DND-41 (cell line): ENCODE results near the gene SLC6A11.

Source experiments
- ATAC-seq: fragments of 200-7000 bp; cut with Tn5 transposase; 3 replicates; pipeline ENCODE4 v1.9.1; 2021; ENCODE audit warnings: low read depth; ENCODE audit not compliant: insufficient read depth
- DNase-seq: peaks from one replicate; pipeline ENCODE4 v3.0.0-alpha.2; 2020
- H2AFZ ChIP-seq: 2 replicates; pipeline ENCODE4 v1.6.0; 2012; ENCODE audit warnings: low read depth, low read length
- H3K27ac ChIP-seq: 2 replicates; pipeline ENCODE4 v1.5.1; 2012; ENCODE audit warnings: low read length, inconsistent platforms
- H3K27me3 ChIP-seq: fragments of 200-600 bp; sonication (generic); 2 replicates; pipeline ENCODE4 v1.6.0; 2012; ENCODE audit warnings: low read length, mild to moderate bottlenecking, inconsistent platforms; ENCODE audit not compliant: insufficient read depth, poor library complexity
- H3K36me3 ChIP-seq: 2 replicates; pipeline ENCODE4 v1.5.1; 2012; ENCODE audit warnings: low read length, inconsistent platforms; ENCODE audit not compliant: insufficient read depth
- H3K4me1 ChIP-seq: 2 replicates; pipeline ENCODE4 v1.5.1; 2012; ENCODE audit warnings: mild to moderate bottlenecking, low read length; ENCODE audit not compliant: insufficient read depth
- H3K4me2 ChIP-seq: 2 replicates; pipeline ENCODE4 v1.6.0; 2012; ENCODE audit warnings: mild to moderate bottlenecking, moderate library complexity, low read length, inconsistent platforms; ENCODE audit not compliant: insufficient read depth
- H3K4me3 ChIP-seq, 2 experiments: fragments of 200-600 bp in 1 of 2; shearing (Covaris generic) in 1 of 2; 2 replicates each; pipeline ENCODE4 v1.5.1; 2012 to 2016; ENCODE audit warnings: inconsistent platforms in 2 of 2, low read length in 2 of 2, mild to moderate bottlenecking in 2 of 2, low read depth in 1 of 2, moderate library complexity in 1 of 2
- H3K79me2 ChIP-seq: 2 replicates; pipeline ENCODE4 v1.6.0; 2012; ENCODE audit warnings: low read length, inconsistent platforms; ENCODE audit not compliant: insufficient read depth
- H3K9ac ChIP-seq: 2 replicates; pipeline ENCODE4 v1.6.0; 2012; ENCODE audit warnings: low read depth, mild to moderate bottlenecking, inconsistent platforms, low read length, moderate library complexity
- H3K9me3 ChIP-seq: 2 replicates; pipeline ENCODE4 v1.5.1; 2012; ENCODE audit warnings: low read length, moderate library complexity, mild to moderate bottlenecking, inconsistent platforms; ENCODE audit not compliant: insufficient read depth, severe bottlenecking
- H4K20me1 ChIP-seq: 2 replicates; pipeline ENCODE4 v1.6.0; 2012; ENCODE audit warnings: low read length; ENCODE audit not compliant: insufficient read depth
- EZH2 ChIP-seq: IDR thresholded peaks from 3 replicates; pipeline ENCODE4 v1.6.1; 2012; ENCODE audit warnings: borderline replicate concordance, low read depth, mild to moderate bottlenecking, moderate library complexity, low read length, inconsistent platforms; ENCODE audit not compliant: severe bottlenecking
- TF ChIP-seq, protein P1 (sequence below): IDR thresholded peaks from 2 replicates; pipeline ENCODE4 v1.5.1; 2012; ENCODE audit warnings: borderline replicate concordance, low read length, moderate library complexity, mild to moderate bottlenecking; ENCODE audit not compliant: poor library complexity, severe bottlenecking; ENCODE audit errors: extremely low read depth

SLC6A11 gene

GRCh38 chr3:10915376-10915775 lies 99.3 kb downstream of the SLC6A11 start:
- Histone ChIP-seq H4K20me1 (no peaks in the 10 kb centered on the region), H3K79me2 (no peaks in the 10 kb centered on the region), H2AFZ (no peak overlapping the region), H3K9ac (no peak overlapping the region), H3K4me3 (no peak overlapping the region), H3K9me3 (no peaks in the 10 kb centered on the region), H3K36me3 (no peaks in the 10 kb centered on the region), H3K27me3 (no peaks in the 10 kb centered on the region), H3K4me1 (no peaks in the 10 kb centered on the region), H3K4me2 (no peak overlapping the region), H3K27ac (no peak overlapping the region)
- ATAC-seq = no peak
- TF ChIP-seq, protein P1, sequence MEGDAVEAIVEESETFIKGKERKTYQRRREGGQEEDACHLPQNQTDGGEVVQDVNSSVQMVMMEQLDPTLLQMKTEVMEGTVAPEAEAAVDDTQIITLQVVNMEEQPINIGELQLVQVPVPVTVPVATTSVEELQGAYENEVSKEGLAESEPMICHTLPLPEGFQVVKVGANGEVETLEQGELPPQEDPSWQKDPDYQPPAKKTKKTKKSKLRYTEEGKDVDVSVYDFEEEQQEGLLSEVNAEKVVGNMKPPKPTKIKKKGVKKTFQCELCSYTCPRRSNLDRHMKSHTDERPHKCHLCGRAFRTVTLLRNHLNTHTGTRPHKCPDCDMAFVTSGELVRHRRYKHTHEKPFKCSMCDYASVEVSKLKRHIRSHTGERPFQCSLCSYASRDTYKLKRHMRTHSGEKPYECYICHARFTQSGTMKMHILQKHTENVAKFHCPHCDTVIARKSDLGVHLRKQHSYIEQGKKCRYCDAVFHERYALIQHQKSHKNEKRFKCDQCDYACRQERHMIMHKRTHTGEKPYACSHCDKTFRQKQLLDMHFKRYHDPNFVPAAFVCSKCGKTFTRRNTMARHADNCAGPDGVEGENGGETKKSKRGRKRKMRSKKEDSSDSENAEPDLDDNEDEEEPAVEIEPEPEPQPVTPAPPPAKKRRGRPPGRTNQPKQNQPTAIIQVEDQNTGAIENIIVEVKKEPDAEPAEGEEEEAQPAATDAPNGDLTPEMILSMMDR = no peak
- TF ChIP-seq EZH2 = no peak
- no peak for DNase-seq

DNA sequence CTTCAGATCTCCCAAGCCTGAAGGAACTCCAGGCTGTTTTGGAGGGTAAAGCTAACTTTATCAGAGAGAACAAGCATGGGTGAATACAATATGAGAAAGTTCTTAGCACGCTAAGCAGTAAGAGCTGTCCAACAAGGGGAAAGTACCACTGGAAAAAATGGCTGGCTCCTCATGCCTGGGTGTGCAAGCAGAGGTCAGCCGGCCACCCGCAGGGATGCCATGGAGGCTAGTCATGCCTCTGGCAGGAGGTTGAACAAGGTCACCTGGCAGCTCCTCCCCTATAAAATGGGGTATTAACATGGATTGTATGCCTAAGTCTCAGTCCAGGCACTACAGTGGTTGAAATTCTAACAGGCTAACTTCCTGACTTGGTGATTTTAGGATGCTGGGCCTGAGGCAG lies 101.1 kb downstream of the SLC6A11 start:
- no peak for ATAC-seq

GRCh38 chr3:10918011-10918410 lies 102.0 kb downstream of the SLC6A11 start:
- Histone ChIP-seq H3K4me3 (no peak overlapping the region), H2AFZ (no peak overlapping the region), H4K20me1 (no peaks in the 10 kb centered on the region), H3K36me3 (no peaks in the 10 kb centered on the region), H3K79me2 (no peaks in the 10 kb centered on the region), H3K9ac (no peak overlapping the region), H3K27ac (no peak overlapping the region), H3K9me3 (no peaks in the 10 kb centered on the region), H3K27me3 (peaks cover 5% of the 10 kb centered on the region), H3K4me1 (no peaks in the 10 kb centered on the region), H3K4me2 (no peak overlapping the region)
- no peak for TF ChIP-seq EZH2
- TF ChIP-seq, protein P1 = no peak
- no peak for ATAC-seq
- no peak for DNase-seq

More for the DNA sequence above, 101.1 kb downstream of the SLC6A11 start:
- Histone ChIP-seq H3K4me2 (no peak overlapping the region), H3K4me1 (no peaks in the 10 kb centered on the region), H2AFZ (no peak overlapping the region), H4K20me1 (no peaks in the 10 kb centered on the region), H3K79me2 (no peaks in the 10 kb centered on the region), H3K4me3 (no peak overlapping the region), H3K27me3 (no peaks in the 10 kb centered on the region), H3K27ac (no peak overlapping the region), H3K36me3 (no peaks in the 10 kb centered on the region), H3K9me3 (no peaks in the 10 kb centered on the region), H3K9ac (no peak overlapping the region)
- TF ChIP-seq EZH2 = no peak
- TF ChIP-seq, protein P1 = no peak
- DNase-seq = no peak

DNA sequence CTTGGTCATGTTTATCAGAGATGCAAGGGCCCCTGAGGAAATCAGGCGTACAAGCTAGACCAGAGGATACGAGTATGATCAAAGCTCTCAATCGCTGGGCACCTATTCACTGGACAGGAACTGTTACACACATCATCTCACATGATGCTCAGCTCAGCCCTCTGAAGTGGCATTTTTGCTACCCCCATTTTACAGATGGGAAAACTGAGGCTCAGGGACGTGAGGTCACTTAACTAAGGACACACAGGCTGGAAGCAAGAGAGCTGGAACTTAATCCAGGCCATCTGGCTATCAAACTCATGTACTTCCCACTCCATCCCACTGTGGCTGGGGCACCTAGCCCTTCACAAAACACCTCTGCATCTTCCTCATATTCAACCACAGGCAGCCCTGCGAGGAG lies 103.6 kb downstream of the SLC6A11 start:
- no peaks in the 10 kb centered on the region for H3K79me2 ChIP-seq
- no peak for DNase-seq
- H3K9me3 ChIP-seq = no peaks in the 10 kb centered on the region
- ATAC-seq = no peak
- peaks cover 5% of the 10 kb centered on the region for H3K27me3 ChIP-seq
- no peaks in the 10 kb centered on the region for H3K36me3 ChIP-seq
- H3K27ac ChIP-seq = no peak overlapping the region
- H4K20me1 ChIP-seq = no peaks in the 10 kb centered on the region
- H3K4me3 ChIP-seq = no peak overlapping the region
- H3K9ac ChIP-seq = no peak overlapping the region
- TF ChIP-seq EZH2 = no peak
- H3K4me1 ChIP-seq = no peaks in the 10 kb centered on the region
- no peak overlapping the region for H2AFZ ChIP-seq
- no peak overlapping the region for H3K4me2 ChIP-seq
